ENCODE measurements around the gene TSSK2.
"Not testable (repeated sequence)": the region's sequence is repeated elsewhere in the genome, so short reads cannot be mapped to it uniquely, and the experiment has no call there.

The TSSK2 gene

DNA sequence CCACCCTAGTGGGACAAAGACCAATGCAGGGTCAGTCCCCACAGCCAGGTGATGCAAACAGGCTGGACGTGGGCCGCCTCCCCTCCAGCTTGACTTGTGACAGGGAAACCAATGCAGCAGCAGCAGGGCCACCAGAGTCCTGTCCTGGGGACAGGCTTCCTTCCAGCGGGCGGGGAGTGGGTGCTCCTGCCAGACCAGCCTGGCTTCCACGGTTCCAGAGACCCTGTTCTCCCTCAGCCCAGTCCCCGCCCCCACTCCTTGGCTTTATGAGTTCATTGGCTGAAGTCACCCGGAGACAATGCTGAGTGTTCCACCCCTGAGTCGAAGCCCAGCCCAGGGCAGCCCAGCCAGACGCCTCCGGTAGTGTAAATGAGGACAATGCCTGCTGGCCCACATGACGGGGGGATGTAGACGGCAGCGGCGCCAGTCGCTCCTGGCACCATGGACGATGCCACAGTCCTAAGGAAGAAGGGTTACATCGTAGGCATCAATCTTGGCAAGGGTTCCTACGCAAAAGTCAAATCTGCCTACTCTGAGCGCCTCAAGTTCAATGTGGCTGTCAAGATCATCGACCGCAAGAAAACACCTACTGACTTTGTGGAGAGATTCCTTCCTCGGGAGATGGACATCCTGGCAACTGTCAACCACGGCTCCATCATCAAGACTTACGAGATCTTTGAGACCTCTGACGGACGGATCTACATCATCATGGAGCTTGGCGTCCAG, at the start of gene TSSK2:
TSSK2 (plus strand) TSS at position 350 of the 726 bp plus-strand sequence; CDS start at position 442, 92 bp downstream.
- Mint-ChIP-seq H3K27ac (no peak within 1 kb of the TSS), H3K27me3 (no peaks in the 10 kb centered on the region), H3K4me3 (no peak within 1 kb of the TSS), H3K9me3 (no peaks in the 10 kb centered on the region), H3K4me1 (no peaks in the 10 kb centered on the region), H3K36me3 (peaks cover 47% of the 10 kb centered on the region)
- no peak for ATAC-seq

DNA sequence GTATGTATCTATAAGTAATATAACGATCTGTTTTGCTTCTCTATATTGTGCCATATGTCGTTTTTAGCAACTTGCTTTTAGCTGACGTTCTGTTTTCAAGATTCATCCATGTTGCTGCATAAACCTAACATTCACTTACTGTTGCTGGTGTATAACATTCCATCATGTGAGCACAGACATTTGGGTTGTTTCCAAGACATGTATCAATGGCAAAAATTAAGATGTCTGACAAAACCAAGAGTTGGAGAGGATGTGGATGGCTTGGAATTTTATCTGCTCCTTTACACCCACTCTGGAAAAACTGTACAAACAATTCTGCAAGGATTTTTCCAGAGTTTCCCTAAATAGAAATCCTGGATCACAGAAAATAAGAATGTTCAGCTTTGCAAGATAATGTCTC, 49.8 kb upstream of the TSSK2 start:
- no peaks in the 10 kb centered on the region for H3K9me3 Mint-ChIP-seq
- no peaks in the 10 kb centered on the region for H3K27me3 Mint-ChIP-seq
- peaks cover 15% of the 10 kb centered on the region for H3K4me1 Mint-ChIP-seq
- no peak overlapping the region for H3K27ac Mint-ChIP-seq
- peaks cover 28% of the 10 kb centered on the region for H3K36me3 Mint-ChIP-seq
- no peak overlapping the region for H3K4me3 Mint-ChIP-seq
- no peak for ATAC-seq

DNA sequence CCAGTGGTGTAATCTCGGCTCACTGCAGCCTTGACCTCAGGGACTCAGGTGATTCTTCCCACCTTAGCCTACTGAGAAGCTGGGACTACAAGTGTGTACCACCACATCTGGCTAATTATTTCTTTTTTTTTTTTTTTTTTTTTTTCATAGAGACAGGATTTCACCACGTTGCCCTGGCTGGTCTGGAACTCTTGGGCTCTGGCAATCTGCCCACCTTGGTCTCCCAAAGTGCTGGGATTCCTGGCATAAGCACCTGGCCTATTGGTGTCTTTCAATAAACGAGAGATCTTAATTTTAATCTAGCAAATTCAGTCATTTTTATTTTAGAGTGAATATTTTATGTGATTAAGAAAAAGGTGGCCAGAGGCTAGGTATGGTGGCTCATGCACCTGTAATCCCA, 49.0 kb upstream of the TSSK2 start:
- H3K4me1 Mint-ChIP-seq: peaks cover 19% of the 10 kb centered on the region
- no peak overlapping the region for H3K27ac Mint-ChIP-seq
- H3K9me3 Mint-ChIP-seq: no peaks in the 10 kb centered on the region
- H3K4me3 Mint-ChIP-seq: no peak overlapping the region
- no peaks in the 10 kb centered on the region for H3K27me3 Mint-ChIP-seq
- H3K36me3 Mint-ChIP-seq: peaks cover 32% of the 10 kb centered on the region
- ATAC-seq: no peak

DNA sequence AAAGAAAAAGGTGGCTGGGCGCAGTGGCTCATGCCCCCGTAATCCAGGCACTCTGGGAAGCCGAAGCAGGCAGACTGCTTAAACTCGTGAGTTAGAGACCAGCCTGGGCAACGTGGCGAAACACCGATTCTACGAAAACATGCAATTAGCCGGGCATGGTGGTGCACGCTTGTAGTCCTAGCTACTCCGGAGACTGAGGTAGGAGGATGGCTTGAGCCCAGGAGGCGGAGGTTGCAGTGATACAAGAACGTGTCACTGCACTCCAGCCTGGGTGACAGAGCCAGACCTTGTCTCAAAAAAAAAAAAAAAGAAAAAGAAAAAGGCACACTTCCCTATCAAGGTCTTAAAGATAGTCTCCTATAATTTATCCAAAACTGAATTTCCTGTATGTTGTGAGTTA, 48.3 kb upstream of the TSSK2 start:
- Mint-ChIP-seq H3K4me3 (no peak overlapping the region), H3K27me3 (no peaks in the 10 kb centered on the region), H3K36me3 (peaks cover 34% of the 10 kb centered on the region), H3K4me1 (peaks cover 19% of the 10 kb centered on the region), H3K9me3 (no peaks in the 10 kb centered on the region), H3K27ac (no peak overlapping the region)
- no peak for ATAC-seq

DNA sequence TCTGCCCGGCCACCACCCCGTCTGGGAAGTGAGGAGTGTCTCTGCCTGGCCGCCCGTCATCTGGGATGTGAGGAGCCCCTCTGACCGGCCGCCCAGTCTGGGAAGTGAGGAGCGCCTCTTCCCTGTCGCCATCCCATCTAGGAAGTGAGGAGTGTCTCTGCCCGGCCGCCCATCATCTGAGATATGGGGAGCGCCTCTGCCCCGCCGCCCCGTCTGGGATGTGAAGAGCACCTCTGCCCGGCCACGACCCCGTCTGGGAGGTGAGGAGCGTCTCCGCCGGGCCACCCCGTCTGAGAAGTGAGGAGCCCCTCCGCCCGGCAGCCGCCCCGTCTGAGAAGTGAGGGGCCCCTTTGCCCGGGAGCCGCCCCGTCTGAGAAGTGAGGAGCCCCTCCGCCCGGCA, 47.0 kb upstream of the TSSK2 start:
- H3K9me3 Mint-ChIP-seq, H3K4me3 Mint-ChIP-seq, H3K27ac Mint-ChIP-seq, ATAC-seq, H3K27me3 Mint-ChIP-seq: not testable (repeated sequence)
- H3K36me3 Mint-ChIP-seq: peaks cover 46% of the 10 kb centered on the region
- peaks cover 24% of the 10 kb centered on the region for H3K4me1 Mint-ChIP-seq

DNA sequence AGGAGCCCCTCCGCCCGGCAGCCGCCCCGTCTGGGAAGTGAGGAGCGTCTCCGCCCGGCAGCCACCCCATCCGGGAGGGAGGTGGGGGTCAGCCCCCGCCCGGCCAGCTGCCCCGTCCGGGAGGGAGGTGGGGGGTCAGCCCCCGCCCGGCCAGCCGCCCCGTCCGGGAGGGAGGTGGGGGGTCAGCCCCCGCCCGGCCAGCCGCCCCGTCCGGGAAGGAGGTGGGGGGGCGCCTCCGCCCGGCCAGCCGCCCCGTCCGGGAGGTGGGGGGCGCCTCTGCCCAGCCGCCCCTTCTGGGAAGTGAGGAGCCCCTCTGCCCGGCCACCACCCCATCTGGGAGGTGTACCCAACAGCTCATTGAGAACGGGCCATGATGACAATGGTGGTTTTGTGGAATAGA, 46.5 kb upstream of the TSSK2 start:
- not testable (repeated sequence) for H3K27ac Mint-ChIP-seq, H3K27me3 Mint-ChIP-seq, H3K4me3 Mint-ChIP-seq, H3K9me3 Mint-ChIP-seq, ATAC-seq
- H3K36me3 Mint-ChIP-seq: peaks cover 49% of the 10 kb centered on the region
- H3K4me1 Mint-ChIP-seq: peaks cover 25% of the 10 kb centered on the region

DNA sequence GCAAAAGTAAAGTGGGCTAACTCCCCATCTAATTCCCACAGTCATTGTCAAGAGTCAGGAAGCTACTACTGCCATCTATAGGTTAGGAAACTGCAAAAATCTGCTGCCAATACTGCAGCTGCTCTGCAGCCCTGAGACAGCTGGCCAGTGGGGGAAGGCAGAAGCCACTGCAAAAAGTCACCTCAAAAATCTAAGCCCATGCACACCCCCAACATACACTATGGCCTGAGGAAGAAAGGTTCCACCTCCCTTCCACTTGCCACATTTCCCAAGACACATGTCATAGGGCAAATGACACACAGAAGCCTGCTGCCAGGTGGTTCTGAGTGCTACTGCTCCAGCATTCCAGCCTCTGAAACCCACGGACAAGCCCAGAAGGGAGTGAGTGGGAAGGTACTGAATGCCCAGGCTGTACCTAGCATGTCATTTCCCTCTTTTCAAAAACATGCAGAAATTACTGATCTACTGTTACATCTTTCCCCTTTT, 45.8 kb upstream of the TSSK2 start:
- Mint-ChIP-seq H3K36me3 (peaks cover 43% of the 10 kb centered on the region), H3K4me1 (peaks cover 25% of the 10 kb centered on the region), H3K27me3 (no peaks in the 10 kb centered on the region), H3K4me3 (peak overlapping the region; percentile 19), H3K9me3 (no peaks in the 10 kb centered on the region), H3K27ac (peak overlapping the region; percentile 9)
- peak; percentile 51 for ATAC-seq

DNA sequence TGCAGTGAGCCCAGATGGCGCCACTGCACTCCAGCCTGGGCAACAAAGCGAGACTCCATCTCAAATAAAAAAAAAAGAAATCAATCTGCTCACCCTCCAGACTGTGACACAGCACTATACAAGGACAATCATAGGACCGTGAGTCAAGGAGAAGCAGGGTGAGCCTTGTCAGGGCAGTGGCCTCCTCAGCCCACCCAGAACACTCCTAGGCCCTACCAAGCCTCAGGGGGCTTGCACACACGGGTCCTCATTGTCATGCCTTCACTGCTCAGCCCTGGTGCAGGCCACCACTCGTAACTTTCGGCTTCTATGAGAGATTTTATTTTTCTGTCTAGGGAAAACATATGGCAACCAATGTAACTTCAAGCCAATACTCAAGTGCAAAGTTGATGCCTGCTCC, 44.7 kb upstream of the TSSK2 start:
- ATAC-seq: no peak
- H3K9me3 Mint-ChIP-seq: no peaks in the 10 kb centered on the region
- H3K27ac Mint-ChIP-seq: peak overlapping the region; percentile 9
- H3K4me1 Mint-ChIP-seq: peaks cover 32% of the 10 kb centered on the region
- peaks cover 32% of the 10 kb centered on the region for H3K36me3 Mint-ChIP-seq
- H3K27me3 Mint-ChIP-seq: no peaks in the 10 kb centered on the region
- H3K4me3 Mint-ChIP-seq: no peak overlapping the region

DNA sequence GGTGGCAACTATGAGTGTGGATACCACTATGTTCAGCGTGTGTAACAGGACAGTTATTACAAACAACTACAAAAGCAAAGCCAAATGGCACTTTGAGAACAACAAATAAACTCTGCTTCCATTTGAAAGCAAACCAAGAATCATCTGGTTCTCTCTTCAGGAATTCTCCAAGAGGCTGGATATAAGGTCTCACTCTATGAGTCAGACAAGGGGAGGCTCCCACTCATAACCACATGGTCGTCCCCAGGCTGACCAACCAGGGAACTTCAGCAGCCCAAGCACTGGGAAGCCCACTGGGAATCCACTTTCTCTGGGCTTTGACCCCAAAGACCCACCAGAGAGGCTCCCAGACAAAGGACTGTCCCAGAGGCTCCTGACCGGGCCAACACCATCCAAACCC, 44.2 kb upstream of the TSSK2 start:
- no peak for ATAC-seq
- Mint-ChIP-seq H3K9me3 (no peaks in the 10 kb centered on the region), H3K4me3 (no peak overlapping the region), H3K27me3 (no peaks in the 10 kb centered on the region), H3K4me1 (peaks cover 37% of the 10 kb centered on the region), H3K27ac (peak overlapping the region; percentile 9), H3K36me3 (peaks cover 31% of the 10 kb centered on the region)

DNA sequence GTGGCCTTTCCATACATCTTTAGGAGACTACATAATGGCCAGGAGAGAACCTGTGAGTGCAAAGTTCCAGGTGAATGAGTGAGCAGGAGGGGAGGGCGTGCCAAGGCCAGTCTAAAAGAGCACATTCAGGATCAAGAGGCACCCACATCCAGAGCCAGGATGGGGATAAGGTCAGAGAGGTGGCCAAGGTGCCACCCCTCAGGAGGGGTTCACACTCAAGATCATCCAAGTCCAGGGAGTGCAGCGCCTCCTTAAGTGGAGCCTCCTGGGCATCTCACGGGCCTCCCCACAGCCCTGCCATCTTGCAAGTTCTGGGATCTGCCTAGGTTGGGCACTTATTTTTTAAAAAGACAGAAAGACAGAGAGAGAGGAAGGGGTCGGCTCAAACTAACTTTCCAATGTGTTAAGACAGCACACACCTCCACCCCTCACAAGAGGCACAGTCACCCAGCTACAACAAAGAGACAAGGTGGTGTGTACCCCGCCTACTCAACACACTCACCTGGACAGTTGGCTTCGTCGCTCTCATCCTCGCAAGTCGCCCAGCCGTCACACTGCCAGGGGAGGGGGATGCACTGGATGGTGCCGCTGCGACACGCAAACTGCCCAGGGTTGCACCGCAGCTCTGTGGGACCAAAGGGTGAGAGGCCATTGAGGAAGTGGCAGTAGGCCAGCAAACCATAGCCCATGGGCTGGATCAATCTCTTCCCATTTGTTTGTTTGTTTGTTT, 42.1 kb upstream of the TSSK2 start:
- H3K4me1 Mint-ChIP-seq: peaks cover 44% of the 10 kb centered on the region
- no peak overlapping the region for H3K27ac Mint-ChIP-seq
- H3K9me3 Mint-ChIP-seq: no peaks in the 10 kb centered on the region
- H3K36me3 Mint-ChIP-seq: peaks cover 30% of the 10 kb centered on the region
- H3K27me3 Mint-ChIP-seq: no peaks in the 10 kb centered on the region
- ATAC-seq: no peak
- no peak overlapping the region for H3K4me3 Mint-ChIP-seq

DNA sequence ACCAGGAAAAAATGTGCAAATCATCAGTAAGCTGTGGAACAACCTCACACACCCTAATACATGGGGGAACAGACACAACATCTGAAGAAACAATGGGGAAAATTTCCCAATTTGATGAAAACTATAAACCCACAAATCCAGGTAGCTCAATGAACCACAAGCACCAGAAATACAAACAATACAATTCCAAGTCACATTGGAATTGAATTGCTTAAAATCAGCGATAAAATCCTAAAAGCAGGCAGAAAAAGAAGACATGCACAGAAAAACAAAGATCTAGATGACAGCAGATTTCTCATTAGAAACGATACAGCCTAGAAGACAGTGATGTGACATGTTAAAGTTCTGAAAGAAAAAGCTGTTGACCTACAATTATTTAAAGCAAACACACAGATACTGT, 40.9 kb upstream of the TSSK2 start:
- H3K27ac Mint-ChIP-seq: no peak overlapping the region
- no peaks in the 10 kb centered on the region for H3K9me3 Mint-ChIP-seq
- peaks cover 41% of the 10 kb centered on the region for H3K4me1 Mint-ChIP-seq
- no peaks in the 10 kb centered on the region for H3K27me3 Mint-ChIP-seq
- H3K36me3 Mint-ChIP-seq: peaks cover 42% of the 10 kb centered on the region
- H3K4me3 Mint-ChIP-seq: no peak overlapping the region
- ATAC-seq: no peak

DNA sequence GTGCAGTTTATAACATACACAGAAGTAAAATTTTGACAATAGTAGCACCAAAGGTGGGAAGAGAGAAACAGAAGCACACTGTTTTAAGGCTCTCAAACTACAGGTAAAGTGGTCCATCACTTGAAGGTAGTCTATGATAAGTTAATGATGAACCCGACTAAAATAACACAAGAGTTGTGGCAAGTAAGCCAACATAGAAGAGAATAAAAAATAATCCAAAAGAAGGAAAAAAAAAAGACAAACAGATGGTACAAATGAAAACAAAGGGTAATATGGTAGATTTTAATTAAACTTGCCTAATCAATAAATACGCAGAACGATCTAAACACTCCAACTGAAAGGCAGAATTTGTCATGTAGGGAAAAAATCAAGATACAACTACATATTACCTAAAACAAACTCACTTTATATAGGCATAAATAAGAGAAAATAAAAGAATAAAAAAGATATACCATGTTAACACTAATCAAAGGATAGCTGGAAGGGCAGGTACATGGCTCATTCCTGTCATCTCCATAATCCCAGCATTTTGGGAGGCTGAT, 40.5 kb upstream of the TSSK2 start:
- peaks cover 37% of the 10 kb centered on the region for H3K4me1 Mint-ChIP-seq
- no peak overlapping the region for H3K4me3 Mint-ChIP-seq
- H3K36me3 Mint-ChIP-seq: peaks cover 42% of the 10 kb centered on the region
- no peaks in the 10 kb centered on the region for H3K27me3 Mint-ChIP-seq
- ATAC-seq: no peak
- no peak overlapping the region for H3K27ac Mint-ChIP-seq
- no peaks in the 10 kb centered on the region for H3K9me3 Mint-ChIP-seq

DNA sequence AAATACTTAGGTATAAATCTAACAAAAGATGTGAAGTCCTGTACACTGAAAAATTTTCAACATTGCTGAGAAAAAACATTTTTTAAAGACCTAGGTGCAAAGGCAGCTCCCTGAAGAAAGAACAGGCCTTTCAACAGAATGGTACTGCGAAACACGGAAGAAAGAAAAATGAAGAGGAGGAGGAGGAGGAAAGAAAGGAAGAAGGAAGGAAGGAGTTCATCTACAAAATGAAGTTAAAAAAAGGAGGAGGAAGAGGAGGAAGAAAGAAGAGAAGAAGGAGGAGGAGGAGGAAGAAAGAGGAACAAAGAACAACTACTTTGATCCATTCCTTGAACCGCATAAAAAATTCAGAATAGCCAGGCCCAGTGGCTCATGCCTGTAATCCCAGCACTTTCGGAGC, 38.4 kb upstream of the TSSK2 start:
- no peak overlapping the region for H3K4me3 Mint-ChIP-seq
- ATAC-seq: no peak
- no peaks in the 10 kb centered on the region for H3K27me3 Mint-ChIP-seq
- peaks cover 54% of the 10 kb centered on the region for H3K36me3 Mint-ChIP-seq
- peaks cover 42% of the 10 kb centered on the region for H3K4me1 Mint-ChIP-seq
- H3K27ac Mint-ChIP-seq: no peak overlapping the region
- H3K9me3 Mint-ChIP-seq: no peaks in the 10 kb centered on the region

DNA sequence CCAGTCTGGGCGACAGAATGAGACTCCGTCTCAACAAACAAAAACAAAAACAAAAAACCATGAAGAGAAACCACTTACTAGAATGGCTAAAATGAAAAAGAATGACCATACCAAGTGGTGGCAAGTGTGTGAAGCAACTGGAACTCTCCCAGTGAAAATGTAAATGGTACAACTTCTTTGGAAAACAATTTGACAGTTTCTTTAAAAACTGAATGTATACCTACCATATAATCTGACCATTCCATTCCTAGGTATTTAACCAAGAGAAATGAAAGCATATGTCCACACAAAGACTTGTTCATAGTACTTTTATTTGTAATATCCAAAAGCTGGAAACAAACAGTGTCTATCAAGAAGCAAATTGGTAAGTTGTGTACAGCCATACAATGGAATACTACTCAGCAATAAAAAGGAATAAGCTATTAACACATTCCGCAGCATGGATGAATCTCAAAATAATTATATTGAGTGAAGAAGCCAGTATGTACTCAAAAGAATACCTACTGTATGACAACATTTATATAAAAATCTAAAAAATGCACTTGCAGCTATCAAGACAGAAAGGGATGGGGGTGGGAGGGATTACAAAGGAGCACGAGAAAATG, 36.6 kb upstream of the TSSK2 start:
- Mint-ChIP-seq H3K36me3 (peaks cover 44% of the 10 kb centered on the region), H3K4me3 (no peak overlapping the region), H3K9me3 (no peaks in the 10 kb centered on the region), H3K4me1 (peaks cover 50% of the 10 kb centered on the region), H3K27me3 (no peaks in the 10 kb centered on the region), H3K27ac (no peak overlapping the region)
- no peak for ATAC-seq

DNA sequence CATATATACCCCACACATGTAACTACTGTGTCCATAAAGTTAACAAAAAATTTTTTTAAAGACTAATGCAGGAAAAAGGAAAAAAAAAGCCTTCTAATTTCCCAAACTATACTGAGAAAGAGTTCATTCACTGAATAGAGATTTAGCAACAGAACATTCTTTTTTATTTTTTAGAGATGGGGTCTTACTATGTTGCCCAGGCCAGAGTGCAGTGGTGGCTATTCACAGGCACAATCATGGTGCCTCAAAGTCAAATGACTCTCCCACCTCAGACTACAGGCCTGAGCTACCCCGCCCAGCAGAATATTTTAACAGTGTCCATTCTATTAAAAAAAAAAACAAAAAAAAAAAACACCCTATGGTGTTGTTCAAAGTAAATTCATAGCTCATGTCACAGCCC, 34.6 kb upstream of the TSSK2 start:
- no peak for ATAC-seq
- peaks cover 44% of the 10 kb centered on the region for H3K36me3 Mint-ChIP-seq
- no peaks in the 10 kb centered on the region for H3K9me3 Mint-ChIP-seq

More for the DNA sequence above, 34.6 kb upstream of the TSSK2 start:
- H3K4me1 Mint-ChIP-seq: peaks cover 43% of the 10 kb centered on the region
- no peaks in the 10 kb centered on the region for H3K27me3 Mint-ChIP-seq
- no peak overlapping the region for H3K27ac Mint-ChIP-seq
- H3K4me3 Mint-ChIP-seq: no peak overlapping the region
